GM12878 (cell line): ENCODE results near the gene PC. TPM values are rescaled to one million over a fixed set of nuclear protein-coding genes. Genes with fewer than 3 reads are reported as not detected.

Experiments used
- ATAC-seq: fragments of 200-7000 bp; cut with Tn5 transposase; 3 replicates; pipeline ENCODE4 v1.9.1; 2020; ENCODE audit warnings: mild to moderate bottlenecking, moderate library complexity
- BruUV-seq: library from RNA; stranded (reverse); fragments of 400-500 nt; replicated peaks from 2 replicates; lab custom pipeline; 2021; lab: Mats Ljungman, UMichigan
- CTCF ChIA-PET: fragments of 300-600 bp; sonication (Branson Sonifier 250); formaldehyde crosslinking; extraction: SDS; loops from one replicate; lab custom pipeline; 2021; ENCODE audit warnings: inconsistent platforms; lab: Yijun Ruan, JAX
- POLR2A ChIA-PET: fragments of 350-600 bp; formaldehyde crosslinking; extraction: SDS; loops from one replicate; lab custom pipeline; 2021; ENCODE audit warnings: inconsistent platforms; lab: Charles Lee
- RAD21 ChIA-PET: fragments of 300-600 bp; sonication (Branson Sonifier 250); formaldehyde crosslinking; loops from one replicate; lab custom pipeline; 2023; ENCODE audit warnings: antibody characterized with exemption; ENCODE audit not compliant: unreplicated experiment; lab: Charles Lee
- SMC1A ChIA-PET: fragments of 300-600 bp; sonication (Branson Sonifier 250); formaldehyde crosslinking; loops from one replicate; lab custom pipeline; 2023; ENCODE audit not compliant: unreplicated experiment, uncharacterized antibody; lab: Charles Lee
- DNase-seq: peaks from one replicate; pipeline ENCODE4 v3.0.0-alpha.2; 2011; ENCODE audit warnings: low read depth, low spot score
- FAIRE-seq: peaks from 3 replicates; lab custom pipeline; 2011; peaks lifted over from hg19 to GRCh38; lab: Jason Lieb, UNC
- H2AFZ ChIP-seq: 2 replicates; pipeline ENCODE4 v1.6.0; 2011; ENCODE audit warnings: low read depth, low read length, control low read depth; ENCODE audit not compliant: control insufficient read depth
- H3K27ac ChIP-seq: 2 replicates; pipeline ENCODE4 v1.5.1; 2011; ENCODE audit warnings: control low read depth; ENCODE audit not compliant: control insufficient read depth, insufficient read depth
- H3K27me3 ChIP-seq, 2 experiments: replicated peaks in 1 of 2; 2 replicates each; pipeline versions ENCODE4 v1.6.0 to v1.6.1; 2011; ENCODE audit warnings: low read length in 1 of 2; ENCODE audit not compliant: control insufficient read depth in 2 of 2, insufficient read depth in 2 of 2
- H3K36me3 ChIP-seq, 2 experiments: 2 replicates each; pipeline ENCODE4 v1.5.1; 2011; ENCODE audit warnings: low read length in 1 of 2; ENCODE audit not compliant: control insufficient read depth in 2 of 2, insufficient read depth in 2 of 2
- H3K4me1 ChIP-seq: 2 replicates; pipeline ENCODE4 v1.6.1; 2011; ENCODE audit warnings: mild to moderate bottlenecking, low read length, moderate library complexity, mixed read lengths; ENCODE audit not compliant: control insufficient read depth, insufficient read depth
- H3K4me2 ChIP-seq: 2 replicates; pipeline ENCODE4 v1.6.0; 2011; ENCODE audit warnings: control low read depth; ENCODE audit not compliant: control insufficient read depth, insufficient read depth
- H3K4me3 ChIP-seq: fragments of 200-600 bp; sonication (generic); 2 replicates; pipeline ENCODE4 v1.5.1; 2016
- H3K79me2 ChIP-seq: 2 replicates; pipeline ENCODE4 v1.6.0; 2011; ENCODE audit warnings: low read length; ENCODE audit not compliant: control insufficient read depth, insufficient read depth
- H3K9ac ChIP-seq: 2 replicates; pipeline ENCODE4 v1.8.0; 2011; ENCODE audit warnings: low read length, control low read depth, mixed read lengths; ENCODE audit not compliant: control insufficient read depth, insufficient read depth
- H3K9me3 ChIP-seq: replicated peaks from 3 replicates; pipeline ENCODE4 v1.5.1; 2011; ENCODE audit warnings: mild to moderate bottlenecking, low read length; ENCODE audit not compliant: control insufficient read depth, insufficient read depth
- H4K20me1 ChIP-seq: 2 replicates; pipeline ENCODE4 v1.6.0; 2011; ENCODE audit not compliant: control insufficient read depth, insufficient read depth
- CHD1 ChIP-seq: IDR thresholded peaks from 2 replicates; pipeline ENCODE4 v1.6.1; 2012; ENCODE audit warnings: low read depth, low read length, improper control_type of control experiment
- CHD4 ChIP-seq: fragments of 200-600 bp; sonication (generic); IDR thresholded peaks from 2 replicates; pipeline ENCODE4 v1.6.1; 2016; ENCODE audit warnings: mild to moderate bottlenecking
- CTCF ChIP-seq, 3 experiments: IDR thresholded peaks in 2 of 3; conservative IDR thresholded peaks in 1 of 3; 2 replicates each; pipeline ENCODE4 v1.5.1; 2011; ENCODE audit warnings: low read depth in 3 of 3, low read length in 3 of 3, mild to moderate bottlenecking in 3 of 3, control low read depth in 2 of 3, moderate library complexity in 2 of 3, inconsistent platforms in 1 of 3, mixed read lengths in 1 of 3; ENCODE audit not compliant: control insufficient read depth in 2 of 3, insufficient read depth in 1 of 3; ENCODE audit errors: extremely low read depth in 1 of 3
- EGR1 ChIP-seq, 2 experiments: IDR thresholded peaks; 1 replicate in 1 of 2; 2 replicates in 1 of 2; pipeline ENCODE4 v1.6.1; 2011 to 2012; ENCODE audit warnings: low read depth in 2 of 2, low read length in 2 of 2, borderline replicate concordance in 1 of 2, mild to moderate bottlenecking in 1 of 2, moderate library complexity in 1 of 2
- HDGF ChIP-seq: fragments of 450-650 bp; IDR thresholded peaks from 2 replicates; pipeline ENCODE4 v1.6.1; 2016; ENCODE audit warnings: antibody characterized with exemption
- IKZF2 ChIP-seq, 2 experiments: fragments of 450-650 bp; IDR thresholded peaks; 2 replicates each; pipeline ENCODE4 v1.6.1; 2017; ENCODE audit warnings: mild to moderate bottlenecking in 2 of 2, moderate library complexity in 2 of 2
- MEF2B ChIP-seq: fragments of 450-650 bp; IDR thresholded peaks from 2 replicates; pipeline ENCODE4 v1.6.1; 2018; ENCODE audit warnings: mild to moderate bottlenecking, moderate library complexity; ENCODE audit not compliant: partially characterized antibody, poor library complexity, severe bottlenecking
- MYC ChIP-seq: IDR thresholded peaks from 2 replicates; pipeline ENCODE4 v1.6.1; 2011; ENCODE audit warnings: mild to moderate bottlenecking, low read length, moderate library complexity, inconsistent platforms; ENCODE audit not compliant: insufficient read depth, insufficient replicate concordance, insufficient read length, severe bottlenecking
- POU2F2 ChIP-seq: IDR thresholded peaks from 3 replicates; pipeline ENCODE4 v1.6.1; 2011; ENCODE audit warnings: low read depth, mild to moderate bottlenecking, low read length, borderline replicate concordance
- RB1 ChIP-seq: fragments of 450-650 bp; formaldehyde crosslinking; IDR thresholded peaks from 2 replicates; pipeline ENCODE4 v1.6.1; 2017; ENCODE audit warnings: mild to moderate bottlenecking, borderline replicate concordance
- SIN3A ChIP-seq: IDR thresholded peaks from 2 replicates; pipeline ENCODE4 v1.6.1; 2012; ENCODE audit warnings: low read depth, low read length, improper control_type of control experiment
- WRNIP1 ChIP-seq: IDR thresholded peaks from 2 replicates; pipeline ENCODE4 v1.6.1; 2011; ENCODE audit warnings: low read depth, low read length, improper control_type of control experiment, borderline replicate concordance
- YBX1 ChIP-seq: fragments of 450-650 bp; IDR thresholded peaks from 2 replicates; pipeline ENCODE4 v1.6.1; 2016; ENCODE audit warnings: antibody characterized with exemption
- ZNF384 ChIP-seq: IDR thresholded peaks from 2 replicates; pipeline ENCODE4 v1.6.1; 2012; ENCODE audit warnings: low read depth, mild to moderate bottlenecking, low read length, improper control_type of control experiment, borderline replicate concordance
- WGBS: methylation state at CpG from one replicate; pipeline ENCODE4 v1.1.6; 2016; ENCODE audit warnings: low lambda C conversion rate; ENCODE audit not compliant: insufficient replicate concordance, insufficient coverage; ENCODE audit errors: missing lambda C conversion rate; 5-methylcytosine and 5-hydroxymethylcytosine counted together
- in situ Hi-C: fragments of 300-500 bp; cut with MboI; formaldehyde crosslinking; loops from 9 replicates; pipeline ENCODE4 v1.14.3; 2018; ENCODE audit warnings: mixed read lengths
- intact Hi-C: fragments of 100-400 bp; cut with micrococcal nuclease; formaldehyde crosslinking; loops from one replicate; pipeline ENCODE4 v1.14.2; 2022; ENCODE audit not compliant: unreplicated experiment
- polyA plus RNA-seq, 11 experiments: library from polyadenylated mRNA; depleted of rRNA in 4 of 11; unstranded in 6 of 11; stranded (reverse) in 5 of 11; fragments of >200 nt; fragmentation: Nextera tagmentation in 4 of 11; fragmentation: Illumina TruSeq in 1 of 11; extraction: Ambion mirVana in 4 of 11; extraction: Trizol in 1 of 11; gene quantifications; 1 replicate in 1 of 11; 2 replicates in 10 of 11; pipeline versions ENCODE4 v1.2.1 to v1.2.3, GENCODE V29; 2011 to 2016; ENCODE audit warnings: inconsistent platforms in 2 of 11, missing spikeins in 2 of 11, low read depth in 1 of 11
- total RNA-seq, 4 experiments: library from RNA; depleted of rRNA in 3 of 4; stranded (reverse); fragments of >200 nt in 3 of 4; fragmentation: Illumina TruSeq in 1 of 4; extraction: Trizol in 1 of 4; gene quantifications; 2 replicates each; pipeline versions ENCODE4 v1.2.1 to v1.2.3, GENCODE V29; 2013 to 2021

PC gene
- total and polyA plus RNA-seq, 10 of the 15 experiments (the other 5 are each of a cell fraction or from before 2014, with no cell fraction given) = 0.22 to 10.3 (median 4.5) TPM

- no peak for TF ChIP-seq CTCF (IDR thresholded peaks at IDR 0.05 in 2 of 3, conservative IDR thresholded peaks at IDR 0.05 in 1 of 3; ENCODE audit: control insufficient read depth in 2 of 3, extremely low read depth in 1 of 3, insufficient read depth in 1 of 3, low read depth in 3 of 3, low read length in 3 of 3)
- no peak for TF ChIP-seq MYC
- TF ChIP-seq ZNF384 = no peak
- no peak for TF ChIP-seq CHD4
- TF ChIP-seq WRNIP1 = no peak
- TF ChIP-seq YBX1 = no peak
- no peak for TF ChIP-seq EGR1 (IDR thresholded peaks at IDR 0.05; ENCODE audit: borderline replicate concordance in 1 of 2, low read depth in 2 of 2, low read length in 2 of 2)
- no peak for TF ChIP-seq SIN3A
These were observed 41.4 kb upstream of the PC start (continued) for GRCh38 chr11:66999555-66999954.

- no peak for ATAC-seq
- no TSS peak for BruUV-seq
- H4K20me1 ChIP-seq = no peaks in the 10 kb centered on the region
- H3K4me2 ChIP-seq = no peak overlapping the region
- no peaks in the 10 kb centered on the region for H3K9me3 ChIP-seq
- H3K4me1 ChIP-seq = no peaks in the 10 kb centered on the region
- no peaks in the 10 kb centered on the region for H3K79me2 ChIP-seq
- H3K27me3 ChIP-seq = no peaks in the 10 kb centered on the region
- H2AFZ ChIP-seq = no peak overlapping the region
- no peaks in the 10 kb centered on the region for H3K36me3 ChIP-seq
- no peak overlapping the region for H3K9ac ChIP-seq
- ChIA-PET RAD21 (no interaction called here), CTCF (interaction anchor here (0.6 kb wide), 1 partner anchor 21 kb away, joined by 4 read pairs; the partner anchor contains the start of gene C11orf86), SMC1A (no interaction called here), POLR2A (no interaction called here)
- DNase-seq = no peak
- intact Hi-C loops (no loop called here), in situ Hi-C loops (no loop called here)
- WGBS = 50% methylated on average over 8 of the region's 8 CpGs
- TF ChIP-seq MEF2B = no peak
- TF ChIP-seq RB1 = no peak
- no peak for TF ChIP-seq POU2F2
- TF ChIP-seq IKZF2 (IDR thresholded peaks at IDR 0.05) = no peak
- TF ChIP-seq HDGF = no peak
- no peak for TF ChIP-seq CHD1
- no peak for FAIRE-seq
- H3K4me3 ChIP-seq = no peak overlapping the region
- no peak overlapping the region for H3K27ac ChIP-seq
These were observed 38.6 kb upstream of the PC start for GRCh38 chr11:66996609-66997273.
